Nephron (organoid): ENCODE measurements around the gene TMPRSS13.

ENCODE experiments used
- H3K27ac Mint-ChIP-seq, 3 experiments: 2 replicates each; pipeline ENCODE4 v1.8.0; 2020; ENCODE audit warnings: mixed read lengths in 3 of 3, mild to moderate bottlenecking in 2 of 3, moderate library complexity in 1 of 3
- H3K27me3 Mint-ChIP-seq: 2 replicates; pipeline ENCODE4 v1.8.0; 2021; ENCODE audit warnings: low read depth, mild to moderate bottlenecking, moderate library complexity, mixed read lengths
- H3K36me3 Mint-ChIP-seq: 2 replicates; pipeline ENCODE4 v1.8.0; 2020; ENCODE audit warnings: low read depth, mixed read lengths
- H3K4me1 Mint-ChIP-seq: 2 replicates; pipeline ENCODE4 v1.8.0; 2020; ENCODE audit warnings: mixed read lengths
- H3K4me3 Mint-ChIP-seq, 3 experiments: 2 replicates each; pipeline ENCODE4 v1.8.0; 2020; ENCODE audit warnings: mild to moderate bottlenecking in 3 of 3, mixed read lengths in 3 of 3, moderate library complexity in 2 of 3
- H3K9me3 Mint-ChIP-seq: 2 replicates; pipeline ENCODE4 v1.8.0; 2020; ENCODE audit warnings: mixed read lengths
- CTCF ChIP-seq, 3 experiments: fragments of 200-600 bp; sonication (generic); IDR thresholded peaks; one replicate each; pipeline ENCODE4 v1.5.0; 2021; ENCODE audit warnings: antibody characterized with exemption in 3 of 3; ENCODE audit not compliant: unreplicated experiment in 3 of 3

The TMPRSS13 gene

GRCh38 chr11:117878314-117878938 lies 50.8 kb downstream of the TMPRSS13 start:
- Mint-ChIP-seq H3K27ac (peak overlapping the region in 2 of 3 experiments; percentile 5 to 59), H3K27me3 (peaks cover 29% of the 10 kb centered on the region), H3K36me3 (no peaks in the 10 kb centered on the region), H3K4me1 (peaks cover 70% of the 10 kb centered on the region), H3K9me3 (no peaks in the 10 kb centered on the region), H3K4me3 (peak overlapping the region; percentile 59 to 81 (median 78))
- no peak for TF ChIP-seq CTCF (IDR thresholded peaks at IDR 0.05; ENCODE audit: unreplicated experiment in 3 of 3)

DNA sequence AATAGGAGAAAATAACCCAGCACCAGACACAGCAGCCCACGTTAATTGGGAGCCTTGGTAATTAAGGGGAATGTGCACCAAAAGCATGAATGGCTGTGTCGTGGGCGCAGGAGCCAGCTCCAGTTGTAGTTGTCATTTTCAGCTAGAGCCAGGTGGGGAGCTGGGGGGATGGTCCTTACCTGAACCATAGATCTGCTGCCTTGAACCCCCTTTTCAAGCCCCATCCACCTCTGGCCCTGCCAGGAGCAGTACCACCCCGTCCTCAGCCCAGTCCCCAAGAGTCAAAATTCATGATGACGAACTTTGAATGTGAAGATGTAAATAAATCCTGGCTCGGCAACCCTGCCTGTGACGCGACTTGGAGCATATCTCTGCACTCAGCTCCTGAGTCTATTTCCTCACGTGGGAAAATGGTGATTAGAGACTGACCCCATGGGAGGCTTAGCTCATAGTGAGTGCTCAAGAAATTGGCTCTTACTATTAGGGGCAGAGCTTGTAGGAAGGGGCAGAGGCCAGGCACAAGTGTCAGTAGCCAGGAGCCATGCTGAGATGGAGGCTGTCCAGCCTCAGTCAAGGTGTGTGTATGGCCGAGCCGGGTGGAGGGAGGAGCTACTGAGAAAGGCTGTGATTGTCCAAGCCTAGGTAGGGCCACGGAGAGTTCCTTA lies 52.0 kb downstream of the TMPRSS13 start:
- H3K4me1 Mint-ChIP-seq, result peaks cover 70% of the 10 kb centered on the region
- H3K27ac Mint-ChIP-seq, result peak overlapping the region; percentile 48 to 87 (median 84)
- no peaks in the 10 kb centered on the region for H3K9me3 Mint-ChIP-seq
- H3K27me3 Mint-ChIP-seq, result peaks cover 25% of the 10 kb centered on the region
- H3K4me3 Mint-ChIP-seq, result peak overlapping the region; percentile 86 to 92 (median 88)
- no peaks in the 10 kb centered on the region for H3K36me3 Mint-ChIP-seq
- no peak for TF ChIP-seq CTCF (IDR thresholded peaks at IDR 0.05; ENCODE audit: unreplicated experiment in 3 of 3)

- Mint-ChIP-seq H3K4me3 (peak within 1 kb of the TSS; percentile 86 to 92 (median 88)), H3K4me1 (peaks cover 73% of the 10 kb centered on the region), H3K9me3 (no peaks in the 10 kb centered on the region), H3K27ac (peak within 1 kb of the TSS; percentile 56 to 87 (median 84)), H3K36me3 (no peaks in the 10 kb centered on the region), H3K27me3 (peaks cover 25% of the 10 kb centered on the region)
- TF ChIP-seq CTCF (IDR thresholded peaks at IDR 0.05; ENCODE audit: unreplicated experiment in 3 of 3), result no peak
Measured at GRCh38 chr11:117876341-117877119, 52.7 kb downstream of the TMPRSS13 start, which contains the start of gene FXYD6. Gene FXYD6, minus strand, starts transcription at chr11:117876658. Its CDS starts 33,882 bp downstream, at chr11:117842776.

GRCh38 chr11:117876059-117876340 lies 53.2 kb downstream of the TMPRSS13 start:
- H3K4me1 Mint-ChIP-seq, result peaks cover 70% of the 10 kb centered on the region
- H3K9me3 Mint-ChIP-seq, result no peaks in the 10 kb centered on the region
- peak overlapping the region; percentile 72 to 87 (median 82) for H3K4me3 Mint-ChIP-seq
- no peak for TF ChIP-seq CTCF (IDR thresholded peaks at IDR 0.05; ENCODE audit: unreplicated experiment in 3 of 3)
- peak overlapping the region; percentile 56 to 85 (median 74) for H3K27ac Mint-ChIP-seq
- peaks cover 24% of the 10 kb centered on the region for H3K27me3 Mint-ChIP-seq
- H3K36me3 Mint-ChIP-seq, result no peaks in the 10 kb centered on the region

DNA sequence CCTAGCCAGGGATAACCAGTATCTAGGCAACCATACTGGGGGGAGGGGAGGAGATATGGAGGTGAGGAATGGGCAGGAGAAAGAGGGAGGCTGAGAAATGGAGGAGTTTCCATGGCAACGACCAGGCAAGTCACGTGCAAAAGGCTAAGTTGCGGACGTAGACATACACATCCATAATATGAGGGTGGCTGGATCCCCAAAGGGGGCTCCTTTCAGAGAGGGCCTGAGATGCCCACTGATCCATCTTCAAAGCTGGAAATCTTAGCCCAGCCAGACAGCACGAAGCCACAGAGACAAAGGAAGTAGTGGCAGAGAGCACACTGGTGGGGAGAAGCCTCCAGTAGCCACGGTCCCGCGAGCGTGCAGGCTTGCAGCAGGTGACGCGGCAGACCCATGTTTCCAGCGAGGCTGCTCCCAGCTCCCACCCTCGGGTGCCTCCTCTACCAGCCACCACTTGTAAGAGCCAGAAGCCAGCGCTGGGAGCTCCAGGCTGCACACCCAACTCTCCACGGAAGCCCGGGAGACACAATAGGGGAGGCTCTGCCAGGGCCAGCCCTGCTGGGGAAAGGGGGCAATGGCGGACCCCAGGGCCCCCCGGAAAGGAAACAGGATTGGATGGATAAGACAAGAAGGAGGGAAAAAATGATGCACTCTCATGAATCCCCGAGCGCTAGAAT lies 53.7 kb downstream of the TMPRSS13 start:
- TF ChIP-seq CTCF (IDR thresholded peaks at IDR 0.05; ENCODE audit: unreplicated experiment in 3 of 3), result no peak
- H3K27ac Mint-ChIP-seq, result peak overlapping the region; percentile 56 to 85 (median 74)
- no peaks in the 10 kb centered on the region for H3K9me3 Mint-ChIP-seq

More for the DNA sequence above, 53.7 kb downstream of the TMPRSS13 start:
- Mint-ChIP-seq H3K4me1 (peaks cover 70% of the 10 kb centered on the region), H3K27me3 (peaks cover 19% of the 10 kb centered on the region), H3K36me3 (no peaks in the 10 kb centered on the region), H3K4me3 (peak overlapping the region; percentile 72 to 87 (median 82))
